ENCODE data around the gene CLDN8.

The CLDN8 gene

DNA sequence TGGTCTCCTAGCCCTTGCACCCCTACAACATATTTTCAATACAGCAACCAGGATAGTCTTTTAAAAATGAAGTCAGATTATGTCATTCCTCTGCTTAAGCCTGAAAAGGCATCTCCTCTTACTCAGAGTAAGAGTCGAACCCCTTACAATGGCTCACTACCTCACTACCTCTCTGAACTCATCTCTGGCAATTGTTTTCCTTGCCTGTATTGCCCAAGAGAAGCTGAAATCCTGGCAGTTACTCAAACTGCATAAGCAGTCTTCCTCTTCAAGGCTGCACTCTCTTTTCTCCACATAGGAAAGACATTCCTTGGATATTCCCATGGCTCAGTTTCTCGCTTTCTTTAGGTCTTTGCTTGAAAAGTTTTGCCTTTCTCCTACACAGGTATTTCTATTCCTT, 22.7 kb downstream of the CLDN8 start:
- no peak overlapping the region for H3K4me3 ChIP-seq (ENCODE audit: low read depth, low read length)
- in situ Hi-C loops (cut with HindIII; ENCODE audit: low sequenced_read_pairs): no loop called here
- DNase-seq (ENCODE audit: low read depth): no peak
- TF ChIP-seq, protein P1, sequence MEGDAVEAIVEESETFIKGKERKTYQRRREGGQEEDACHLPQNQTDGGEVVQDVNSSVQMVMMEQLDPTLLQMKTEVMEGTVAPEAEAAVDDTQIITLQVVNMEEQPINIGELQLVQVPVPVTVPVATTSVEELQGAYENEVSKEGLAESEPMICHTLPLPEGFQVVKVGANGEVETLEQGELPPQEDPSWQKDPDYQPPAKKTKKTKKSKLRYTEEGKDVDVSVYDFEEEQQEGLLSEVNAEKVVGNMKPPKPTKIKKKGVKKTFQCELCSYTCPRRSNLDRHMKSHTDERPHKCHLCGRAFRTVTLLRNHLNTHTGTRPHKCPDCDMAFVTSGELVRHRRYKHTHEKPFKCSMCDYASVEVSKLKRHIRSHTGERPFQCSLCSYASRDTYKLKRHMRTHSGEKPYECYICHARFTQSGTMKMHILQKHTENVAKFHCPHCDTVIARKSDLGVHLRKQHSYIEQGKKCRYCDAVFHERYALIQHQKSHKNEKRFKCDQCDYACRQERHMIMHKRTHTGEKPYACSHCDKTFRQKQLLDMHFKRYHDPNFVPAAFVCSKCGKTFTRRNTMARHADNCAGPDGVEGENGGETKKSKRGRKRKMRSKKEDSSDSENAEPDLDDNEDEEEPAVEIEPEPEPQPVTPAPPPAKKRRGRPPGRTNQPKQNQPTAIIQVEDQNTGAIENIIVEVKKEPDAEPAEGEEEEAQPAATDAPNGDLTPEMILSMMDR (IDR thresholded peaks at IDR 0.05; ENCODE audit: low read depth, low read length, missing control alignments): no peak

GRCh38 chr21:30190554-30190953, 25.3 kb downstream of the CLDN8 start:
- TF ChIP-seq, protein P1 (IDR thresholded peaks at IDR 0.05; ENCODE audit: low read depth, low read length, missing control alignments): no peak

GRCh38 chr21:30189773-30190172, 26.1 kb downstream of the CLDN8 start:
- in situ Hi-C loops (cut with HindIII; ENCODE audit: low sequenced_read_pairs): no loop called here
- no peak for DNase-seq (ENCODE audit: low read depth)
- TF ChIP-seq, protein P1 (IDR thresholded peaks at IDR 0.05; ENCODE audit: low read depth, low read length, missing control alignments): no peak
- no peak overlapping the region for H3K4me3 ChIP-seq (ENCODE audit: low read depth, low read length)

More at GRCh38 chr21:30190554-30190953, 25.3 kb downstream of the CLDN8 start:
- in situ Hi-C loops (cut with HindIII; ENCODE audit: low sequenced_read_pairs): no loop called here
- no peak for DNase-seq (ENCODE audit: low read depth)
- no peak overlapping the region for H3K4me3 ChIP-seq (ENCODE audit: low read depth, low read length)

- TF ChIP-seq, protein P1 (IDR thresholded peaks at IDR 0.05; ENCODE audit: low read depth, low read length, missing control alignments): no peak
- H3K4me3 ChIP-seq (ENCODE audit: low read depth, low read length): no peak overlapping the region
- in situ Hi-C loops (cut with HindIII; ENCODE audit: low sequenced_read_pairs): no loop called here
- no peak for DNase-seq (ENCODE audit: low read depth)
These were observed 29.7 kb downstream of the CLDN8 start for GRCh38 chr21:30186242-30186641.

DNA sequence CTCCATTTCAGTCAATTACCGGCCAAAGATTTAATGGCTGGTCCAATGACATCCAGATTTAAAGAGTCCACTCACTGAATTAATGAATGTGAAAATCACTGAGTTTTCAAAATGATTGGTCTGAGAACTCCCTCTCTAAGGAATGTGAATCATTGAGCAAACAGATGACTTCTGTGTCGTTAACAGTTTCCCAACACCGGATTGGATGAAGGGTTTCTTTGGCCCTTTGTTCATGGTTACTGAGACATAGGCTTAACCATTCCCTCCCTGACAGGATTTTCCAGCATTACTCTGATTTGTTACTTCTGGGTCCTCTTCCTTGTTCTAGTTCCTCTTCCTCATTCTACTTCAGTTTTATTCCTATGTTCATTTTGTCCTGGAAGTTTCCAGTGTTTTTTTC, 47.8 kb downstream of the CLDN8 start:
- H3K4me3 ChIP-seq (ENCODE audit: low read depth, low read length): no peak overlapping the region
- TF ChIP-seq, protein P1 (IDR thresholded peaks at IDR 0.05; ENCODE audit: low read depth, low read length, missing control alignments): no peak
- DNase-seq (ENCODE audit: low read depth): no peak
- in situ Hi-C loops (cut with HindIII; ENCODE audit: low sequenced_read_pairs): no loop called here

DNA sequence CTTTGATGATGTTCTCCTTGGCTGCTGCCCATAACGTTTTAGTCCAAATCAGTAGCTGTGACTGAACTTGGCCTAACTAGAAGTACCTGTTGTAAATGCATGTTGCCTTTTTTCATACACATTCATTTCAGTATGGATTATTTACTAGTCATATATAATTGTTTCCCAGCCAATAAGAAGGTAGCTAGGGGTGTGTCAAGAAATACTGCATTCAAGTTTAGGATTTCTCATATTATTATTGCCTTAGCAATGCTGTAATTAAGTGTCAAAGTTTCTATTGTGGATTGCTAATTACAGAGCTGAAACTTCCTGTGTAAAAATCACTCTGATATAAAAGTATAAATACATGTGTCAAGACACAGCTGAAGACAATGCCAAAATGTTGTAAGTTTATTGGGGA, 49.2 kb downstream of the CLDN8 start, which contains the start of gene CLDN17:
Gene CLDN17, minus strand, starts transcription at position 101 of the 400 bp plus-strand sequence. CDS start 188 bp downstream, outside the sequence.
- no peak for DNase-seq (ENCODE audit: low read depth)

More for the DNA sequence above, 49.2 kb downstream of the CLDN8 start, which contains the start of gene CLDN17:
- TF ChIP-seq, protein P1 (IDR thresholded peaks at IDR 0.05; ENCODE audit: low read depth, low read length, missing control alignments): no peak
- in situ Hi-C loops (cut with HindIII; ENCODE audit: low sequenced_read_pairs): no loop called here
- no peak within 1 kb of the TSS for H3K4me3 ChIP-seq (ENCODE audit: low read depth, low read length)
